Fibroblast of skin of right biceps (primary cell): ENCODE data around the gene PLXNA3.

Experiments
- DNase-seq: peaks from one replicate; pipeline ENCODE4 v3.0.0-alpha.2; 2013

Gene PLXNA3

GRCh38 chrX:154460326-154460725 is 2.2 kb downstream of the PLXNA3 start:
- DNase-seq, result no peak

DNA sequence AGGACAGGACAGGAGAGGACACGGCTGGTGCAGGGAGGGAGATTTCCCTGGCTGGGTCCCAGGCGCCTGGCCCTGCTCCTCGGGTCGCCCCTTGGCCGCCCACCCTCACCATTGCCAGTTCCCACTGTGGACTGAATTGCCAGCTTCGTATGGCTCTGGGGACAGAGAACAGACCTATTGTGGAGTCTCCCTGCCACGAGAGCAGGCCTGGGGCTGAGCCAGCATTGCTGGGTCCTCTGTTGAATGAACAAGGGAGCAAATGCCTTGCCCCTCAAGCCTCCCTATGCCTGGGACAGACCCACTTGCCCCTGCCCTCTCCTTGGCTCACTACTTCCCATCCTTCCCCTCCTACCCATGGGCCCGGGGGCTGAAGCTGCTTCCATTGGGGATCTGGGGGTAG is 4.3 kb downstream of the PLXNA3 start:
- no peak for DNase-seq

DNA sequence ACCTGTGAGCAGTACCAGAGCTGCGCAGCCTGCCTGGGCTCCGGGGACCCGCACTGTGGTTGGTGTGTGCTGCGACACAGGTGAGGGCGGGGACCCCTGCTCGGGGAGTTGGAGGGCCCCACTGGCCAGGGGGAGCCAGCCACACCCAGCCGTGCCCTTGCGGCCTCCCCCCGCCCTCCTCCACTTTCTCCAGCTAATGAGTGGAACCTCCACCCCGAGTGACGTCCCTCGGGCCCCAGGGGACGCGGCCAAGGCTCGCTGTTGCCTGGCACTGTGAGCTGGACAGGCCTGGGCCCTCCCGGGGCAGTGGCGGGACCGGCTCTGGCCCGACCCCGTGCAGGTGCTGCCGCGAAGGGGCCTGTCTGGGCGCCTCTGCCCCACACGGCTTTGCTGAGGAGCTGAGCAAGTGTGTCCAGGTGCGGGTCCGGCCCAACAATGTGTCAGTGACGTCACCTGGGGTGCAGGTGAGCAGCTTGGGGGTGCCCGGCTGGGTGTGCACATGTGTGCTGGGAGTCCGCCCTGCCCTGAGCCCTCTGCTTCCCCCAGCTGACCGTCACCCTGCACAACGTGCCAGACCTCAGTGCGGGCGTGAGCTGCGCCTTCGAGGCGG is 5.6 kb downstream of the PLXNA3 start:
- DNase-seq, result no peak

- no peak for DNase-seq
These were observed 6.8 kb downstream of the PLXNA3 start for GRCh38 chrX:154464806-154465365.

GRCh38 chrX:154465601-154466000 is 7.5 kb downstream of the PLXNA3 start:
- no peak for DNase-seq

DNA sequence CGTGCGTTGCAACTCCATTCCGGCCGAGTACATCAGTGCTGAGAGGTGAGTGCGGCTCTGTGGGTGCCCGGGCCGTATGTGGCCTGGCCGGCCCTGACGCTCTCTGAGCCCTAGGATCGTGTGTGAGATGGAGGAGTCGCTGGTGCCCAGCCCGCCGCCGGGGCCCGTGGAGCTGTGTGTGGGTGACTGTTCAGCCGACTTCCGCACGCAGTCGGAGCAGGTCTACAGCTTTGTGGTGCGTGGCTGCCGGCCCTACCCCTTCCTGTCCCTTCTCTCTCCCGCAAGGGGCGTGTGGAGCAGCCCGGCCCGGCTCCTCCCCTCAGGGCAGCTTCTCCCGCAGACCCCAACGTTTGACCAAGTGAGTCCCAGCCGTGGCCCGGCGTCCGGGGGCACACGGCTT is 8.0 kb downstream of the PLXNA3 start:
- no peak for DNase-seq

GRCh38 chrX:154466907-154467306 is 8.8 kb downstream of the PLXNA3 start:
- no peak for DNase-seq

DNA sequence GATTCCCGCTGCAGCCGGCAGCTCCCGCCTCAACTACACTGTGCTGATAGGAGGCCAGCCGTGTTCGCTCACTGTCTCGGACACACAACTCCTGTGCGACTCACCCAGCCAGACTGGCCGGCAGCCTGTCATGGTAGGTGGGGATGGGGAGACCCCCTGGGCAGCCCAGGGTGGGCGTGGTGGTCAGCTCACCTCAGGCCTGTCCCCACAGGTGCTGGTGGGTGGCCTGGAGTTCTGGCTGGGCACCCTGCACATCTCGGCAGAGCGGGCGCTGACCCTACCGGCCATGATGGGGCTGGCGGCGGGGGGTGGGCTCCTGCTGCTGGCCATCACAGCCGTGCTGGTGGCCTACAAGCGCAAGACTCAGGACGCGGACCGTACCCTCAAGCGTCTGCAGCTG is 9.5 kb downstream of the PLXNA3 start:
- no peak for DNase-seq

DNA sequence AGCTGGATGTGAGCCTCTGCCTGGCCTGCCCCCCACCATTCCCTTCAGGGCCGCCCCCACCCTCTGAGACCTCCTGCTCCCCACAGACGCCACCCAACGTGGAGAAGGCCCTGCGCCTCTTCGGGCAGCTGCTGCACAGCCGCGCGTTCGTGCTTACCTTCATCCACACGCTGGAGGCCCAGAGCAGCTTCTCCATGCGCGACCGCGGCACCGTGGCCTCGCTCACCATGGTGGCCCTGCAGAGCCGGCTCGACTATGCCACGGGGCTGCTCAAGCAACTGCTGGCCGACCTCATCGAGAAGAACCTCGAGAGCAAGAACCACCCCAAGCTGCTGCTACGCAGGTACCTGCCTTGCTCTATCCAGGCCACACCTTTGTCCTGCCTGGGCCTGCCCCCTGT is 10.1 kb downstream of the PLXNA3 start:
- DNase-seq, result no peak

DNA sequence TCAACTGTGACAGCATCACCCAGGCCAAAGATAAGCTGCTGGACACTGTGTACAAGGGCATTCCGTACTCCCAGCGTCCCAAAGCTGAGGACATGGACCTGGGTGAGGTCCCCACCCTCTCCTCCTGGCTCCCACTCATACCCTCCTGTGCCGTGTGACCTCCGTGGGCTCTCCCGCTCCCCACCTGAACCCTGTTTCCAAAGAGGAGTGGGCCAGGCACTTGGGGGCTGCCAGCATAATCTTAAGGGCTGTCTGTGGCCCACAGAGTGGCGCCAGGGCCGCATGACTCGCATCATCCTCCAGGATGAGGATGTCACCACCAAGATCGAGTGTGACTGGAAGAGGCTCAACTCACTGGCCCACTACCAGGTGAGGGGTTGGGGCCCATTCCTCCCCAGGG is 11.0 kb downstream of the PLXNA3 start:
- no peak for DNase-seq

GRCh38 chrX:154469880-154470279 is 11.8 kb downstream of the PLXNA3 start:
- no peak for DNase-seq

DNA sequence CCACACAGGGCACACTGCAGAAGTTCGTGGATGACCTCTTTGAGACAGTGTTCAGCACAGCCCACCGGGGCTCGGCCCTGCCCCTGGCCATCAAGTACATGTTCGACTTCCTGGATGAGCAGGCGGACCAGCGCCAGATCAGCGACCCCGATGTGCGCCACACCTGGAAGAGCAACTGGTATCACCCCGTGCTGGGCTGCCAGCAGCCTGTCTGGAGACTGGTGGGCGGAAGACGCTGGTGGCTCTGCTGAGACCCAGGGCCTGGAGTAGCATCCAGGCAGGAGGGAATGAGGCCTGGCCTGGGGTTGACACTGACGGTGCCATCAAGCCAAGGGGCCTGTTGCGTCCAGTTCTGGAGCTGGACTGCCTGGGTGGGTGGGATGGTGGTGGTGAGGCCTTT is 12.4 kb downstream of the PLXNA3 start:
- no peak for DNase-seq

DNA sequence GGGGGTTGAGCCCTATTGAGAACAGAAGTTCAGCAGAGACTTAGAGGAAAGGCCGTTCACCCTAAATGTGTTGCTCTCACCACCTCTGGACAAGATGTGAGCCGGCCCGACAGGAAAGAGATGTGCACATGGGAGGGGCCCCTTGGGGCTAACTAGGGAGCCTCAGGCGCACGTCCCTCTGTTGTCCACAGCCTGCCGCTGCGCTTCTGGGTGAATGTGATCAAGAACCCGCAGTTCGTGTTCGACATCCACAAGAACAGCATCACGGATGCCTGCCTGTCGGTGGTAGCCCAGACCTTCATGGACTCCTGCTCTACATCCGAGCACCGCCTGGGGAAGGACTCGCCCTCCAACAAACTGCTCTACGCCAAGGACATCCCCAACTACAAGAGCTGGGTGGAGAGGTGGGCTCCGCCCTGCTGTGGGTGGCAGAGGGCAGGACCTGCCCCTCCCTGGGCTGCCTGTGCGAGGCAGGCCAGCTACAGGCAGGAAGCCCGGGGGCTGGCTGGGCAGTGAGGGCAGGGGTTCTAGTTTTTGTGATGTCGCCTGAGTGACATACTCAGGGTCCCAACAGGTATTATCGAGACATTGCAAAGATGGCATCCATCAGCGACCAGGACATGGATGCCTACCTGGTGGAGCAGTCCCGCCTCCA is 13.0 kb downstream of the PLXNA3 start:
- no peak for DNase-seq

DNA sequence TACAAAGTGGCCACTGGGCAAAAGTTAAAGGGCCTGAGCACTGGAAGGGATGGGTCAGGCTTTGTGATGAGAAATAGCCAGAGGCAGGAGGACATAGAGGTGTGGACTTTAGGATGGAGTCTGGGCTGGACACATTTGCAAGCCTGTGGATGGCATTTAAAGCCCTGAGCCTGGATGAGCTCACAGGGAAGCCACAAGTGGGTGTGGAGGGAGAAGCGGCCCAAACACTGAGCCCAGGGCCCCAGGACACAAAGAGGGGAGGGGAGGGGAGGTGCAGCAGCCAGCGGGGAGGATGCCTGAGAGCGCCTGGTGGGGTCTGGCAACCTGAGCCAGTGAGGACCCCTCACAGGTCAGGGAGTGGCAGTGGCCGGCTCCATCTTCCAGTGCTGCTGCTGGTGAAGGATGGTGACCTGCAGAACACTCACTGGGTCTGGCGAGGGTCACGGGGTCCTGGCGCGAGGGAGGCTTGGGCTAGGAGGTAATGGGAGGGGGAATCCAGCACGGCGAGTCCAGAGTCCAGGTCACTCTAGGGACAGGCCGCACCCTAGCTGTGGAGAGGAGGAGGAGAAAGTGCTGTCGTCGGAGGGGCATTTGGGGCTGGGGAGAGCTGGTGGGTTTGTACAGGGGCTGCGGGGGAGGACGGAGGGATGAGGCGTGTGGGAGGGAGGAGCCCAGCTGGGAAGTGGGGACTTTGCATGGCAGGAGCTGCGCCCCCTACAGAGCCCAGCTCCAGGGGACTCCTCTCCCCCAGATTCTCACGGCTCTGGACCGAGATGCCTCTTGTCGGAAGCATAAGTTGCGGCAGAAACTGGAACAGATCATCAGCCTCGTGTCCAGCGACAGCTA is 14.0 kb downstream of the PLXNA3 start:
- no peak for DNase-seq

DNA sequence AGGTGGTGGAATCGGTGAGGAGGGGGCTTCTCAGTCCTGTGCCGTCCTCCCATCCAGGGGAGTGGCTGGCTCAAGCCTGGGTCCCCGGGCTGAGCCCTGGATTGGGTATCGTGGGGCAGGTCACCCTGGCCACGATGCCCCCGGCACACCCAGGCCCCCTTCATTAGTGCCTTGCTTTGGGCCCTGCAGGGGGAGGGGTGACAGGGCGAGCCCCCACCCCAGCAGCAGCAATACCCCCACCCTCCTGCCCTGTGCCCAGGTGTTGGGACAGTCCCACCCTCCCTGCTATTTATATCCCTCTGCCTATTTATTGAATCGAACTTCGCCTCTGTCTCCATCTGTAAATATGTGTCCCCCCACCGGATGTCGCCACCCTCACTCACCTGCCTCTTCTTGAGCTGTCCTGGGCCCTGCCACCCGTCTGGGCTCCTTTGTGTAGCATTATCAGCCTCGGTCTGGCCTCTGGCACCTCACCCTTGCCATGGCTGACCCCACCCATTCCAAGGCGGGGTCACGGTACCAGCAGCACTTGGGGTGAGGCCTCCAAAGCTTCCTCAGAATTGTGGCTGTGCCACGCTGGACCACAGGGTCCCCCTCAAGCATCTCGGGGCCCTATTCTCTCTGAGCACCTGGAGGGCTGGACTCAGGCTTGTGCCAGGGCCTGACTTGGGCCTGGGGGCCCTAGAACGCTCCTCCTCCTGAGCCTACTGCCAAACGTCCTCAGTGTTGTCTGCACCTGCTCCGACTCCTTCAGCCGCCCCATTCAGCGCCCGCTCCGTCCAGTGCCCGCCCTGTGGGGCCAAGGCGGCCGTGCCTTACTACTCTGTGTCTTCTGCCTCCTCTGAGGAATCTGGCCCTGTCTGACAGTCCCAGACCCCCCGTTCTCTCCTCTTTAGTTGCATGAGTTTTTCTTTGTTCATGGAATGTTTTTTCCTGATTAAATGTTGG is 14.9 kb downstream of the PLXNA3 start:
- no peak for DNase-seq

GRCh38 chrX:154473683-154474082 is 15.6 kb downstream of the PLXNA3 start:
- DNase-seq, result no peak

- no peak for DNase-seq
These were observed 18.7 kb downstream of the PLXNA3 start for GRCh38 chrX:154476821-154477220.

- DNase-seq, result no peak
These were observed 19.9 kb downstream of the PLXNA3 start for GRCh38 chrX:154477891-154478477.

DNA sequence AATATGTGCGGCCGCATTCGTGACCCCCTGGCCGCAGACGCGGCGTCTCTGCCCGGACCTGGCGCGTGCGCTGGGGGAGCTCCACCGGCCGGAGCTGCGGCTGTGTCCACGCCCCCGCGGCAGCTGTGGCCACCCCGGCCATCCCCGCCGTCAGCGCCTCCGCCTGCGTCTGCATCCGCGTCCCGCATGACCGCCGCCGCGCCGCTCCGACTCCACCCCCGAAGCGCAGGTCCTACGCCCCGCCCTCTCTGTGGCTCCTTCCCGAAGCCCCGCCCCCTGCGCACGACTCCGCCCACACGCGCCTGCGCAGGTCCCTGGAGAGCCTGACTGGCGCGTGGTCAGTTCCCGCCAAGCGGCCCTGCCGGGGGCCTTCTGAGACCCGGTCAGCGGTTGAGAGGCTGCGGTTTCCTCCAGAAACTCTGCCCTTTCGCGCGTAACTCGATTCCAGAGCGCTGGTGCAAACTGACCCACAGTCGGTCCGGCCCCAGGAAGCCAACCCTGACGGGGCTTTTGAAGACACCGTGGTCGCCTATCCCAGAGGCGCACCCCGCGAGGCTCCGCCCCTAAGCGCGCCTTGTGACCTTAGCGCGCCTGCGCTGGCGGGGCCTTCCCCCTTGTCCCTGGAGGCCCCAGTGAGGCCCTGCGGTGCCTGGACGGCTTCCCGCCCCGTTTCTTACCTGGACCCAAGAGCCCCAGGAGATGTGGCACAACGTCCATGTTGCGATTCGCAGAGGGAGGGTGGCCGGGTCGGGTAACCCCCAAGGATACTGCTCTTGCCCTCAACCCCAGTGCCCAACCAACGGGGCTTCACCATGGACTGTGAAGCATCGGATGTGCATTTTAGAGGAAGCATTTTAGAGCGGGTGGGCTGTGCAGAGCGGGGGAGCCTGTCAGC is 20.9 kb downstream of the PLXNA3 start, which contains the start of gene LAGE3:
Gene LAGE3, minus strand, starts transcription at position 554 of the 895 bp plus-strand sequence. Its CDS starts 366 bp downstream, at position 188.
- DNase-seq, result peak; percentile 83

GRCh38 chrX:154481195-154481594 is 23.1 kb downstream of the PLXNA3 start:
- DNase-seq, result no peak
